ENCODE data around the gene SLC2A4RG. TPM values are rescaled to one million over a fixed set of nuclear protein-coding genes. Genes with fewer than 3 reads are reported as not detected.
A peak's percentile ranks its signal among the peaks of the same experiment; 100 is the strongest.

Gene SLC2A4RG
- total RNA-seq, 1 donor from 2014 or later = 15.2 TPM

GRCh38 chr20:63740627-63741353, 1.2 kb downstream of the SLC2A4RG start:
- peak; percentile 95 for DNase-seq (ENCODE audit: low spot score)

- no peak for DNase-seq (ENCODE audit: low spot score)
Observed at GRCh38 chr20:63741354-63741675, 1.7 kb downstream of the SLC2A4RG start.

- DNase-seq (ENCODE audit: low spot score) = no peak
Observed at GRCh38 chr20:63741676-63742380, 2.3 kb downstream of the SLC2A4RG start.

- DNase-seq (ENCODE audit: low spot score) = no peak
Observed at GRCh38 chr20:63742381-63743024, 2.9 kb downstream of the SLC2A4RG start.

GRCh38 chr20:63743210-63743970, 3.8 kb downstream of the SLC2A4RG start:
- DNase-seq (ENCODE audit: low spot score) = no peak

GRCh38 chr20:63744158-63744557, 4.6 kb downstream of the SLC2A4RG start:
- no peak for DNase-seq (ENCODE audit: low spot score)

- no peak for DNase-seq (ENCODE audit: low spot score)
Observed at GRCh38 chr20:63744574-63745423, 5.2 kb downstream of the SLC2A4RG start.

GRCh38 chr20:63745424-63745805, 5.8 kb downstream of the SLC2A4RG start:
- DNase-seq (ENCODE audit: low spot score) = no peak

- DNase-seq (ENCODE audit: low spot score) = no peak
Observed at GRCh38 chr20:63745961-63746731, 6.6 kb downstream of the SLC2A4RG start.

- DNase-seq (ENCODE audit: low spot score) = no peak
Observed at GRCh38 chr20:63746751-63747315, 7.3 kb downstream of the SLC2A4RG start.

GRCh38 chr20:63747622-63748069, 8.1 kb downstream of the SLC2A4RG start:
- DNase-seq (ENCODE audit: low spot score) = no peak

- no peak for DNase-seq (ENCODE audit: low spot score)
Observed at GRCh38 chr20:63748070-63748933, 8.7 kb downstream of the SLC2A4RG start.

GRCh38 chr20:63748934-63749270, 9.3 kb downstream of the SLC2A4RG start:
- DNase-seq (ENCODE audit: low spot score) = no peak

- DNase-seq (ENCODE audit: low spot score) = no peak
Observed at GRCh38 chr20:63749597-63750508, 10.3 kb downstream of the SLC2A4RG start.

GRCh38 chr20:63750807-63751470, 11.4 kb downstream of the SLC2A4RG start:
- DNase-seq (ENCODE audit: low spot score) = no peak

GRCh38 chr20:63751471-63752271, 12.1 kb downstream of the SLC2A4RG start:
- no peak for DNase-seq (ENCODE audit: low spot score)

Measured in umbilical cord (tissue), 2 donors.